H1 (cell line): ENCODE measurements around the gene AHSG. TPM values are rescaled to one million over a fixed set of nuclear protein-coding genes. Genes with fewer than 3 reads are reported as not detected.

Experiments used
- ATF2 ChIP-seq: IDR thresholded peaks from 2 replicates; pipeline ENCODE4 v1.6.1; 2012; ENCODE audit warnings: low read length, inconsistent platforms
- BACH1 ChIP-seq: IDR thresholded peaks from 2 replicates; pipeline ENCODE4 v1.6.1; 2012; ENCODE audit warnings: low read length, improper control_type of control experiment
- CBX5 ChIP-seq: fragments of 300-800, 300-1000 bp; sonication (generic); IDR thresholded peaks from 2 replicates; pipeline ENCODE4 v1.7.1; 2016; ENCODE audit warnings: antibody characterized with exemption, low read length, low read depth
- CHD2 ChIP-seq: IDR thresholded peaks from 2 replicates; pipeline ENCODE4 v1.6.1; 2012; ENCODE audit warnings: low read length, improper control_type of control experiment
- CTCF ChIP-seq, 3 experiments: IDR thresholded peaks; 1 replicate in 2 of 3; 2 replicates in 1 of 3; pipeline versions ENCODE4 v1.5.1 to v1.6.1; 2011; ENCODE audit warnings: low read length in 3 of 3, mild to moderate bottlenecking in 3 of 3, inconsistent platforms in 2 of 3, low read depth in 1 of 3, moderate library complexity in 1 of 3; ENCODE audit not compliant: insufficient read depth in 1 of 3; ENCODE audit errors: control extremely low read depth in 1 of 3
- EP300 ChIP-seq, 2 experiments: IDR thresholded peaks; 1 replicate in 1 of 2; 2 replicates in 1 of 2; pipeline ENCODE4 v1.6.1; 2011 to 2012; ENCODE audit warnings: low read depth in 2 of 2, low read length in 2 of 2, mild to moderate bottlenecking in 2 of 2, borderline replicate concordance in 1 of 2, inconsistent platforms in 1 of 2, moderate library complexity in 1 of 2
- HDAC2 ChIP-seq, 2 experiments: fragments of 300-600 bp in 1 of 2; sonication (generic) in 1 of 2; IDR thresholded peaks; 2 replicates each; pipeline ENCODE4 v1.6.1; 2011 to 2012; ENCODE audit warnings: low read depth in 2 of 2, low read length in 2 of 2, mild to moderate bottlenecking in 2 of 2, moderate library complexity in 2 of 2, borderline replicate concordance in 1 of 2, inconsistent platforms in 1 of 2
- HDAC6 ChIP-seq: IDR thresholded peaks from one replicate; pipeline ENCODE4 v1.7.1; 2012; ENCODE audit warnings: low read depth, mild to moderate bottlenecking, inconsistent platforms, low read length, moderate library complexity
- JUN ChIP-seq: IDR thresholded peaks from 2 replicates; pipeline ENCODE4 v1.6.1; 2011; ENCODE audit warnings: low read depth, mild to moderate bottlenecking, improper control_type of control experiment, low read length
- MAFK ChIP-seq: IDR thresholded peaks from 2 replicates; pipeline ENCODE4 v1.6.1; 2012; ENCODE audit warnings: low read depth, mild to moderate bottlenecking, improper control_type of control experiment, low read length
- RAD21 ChIP-seq, 2 experiments: IDR thresholded peaks in 1 of 2; conservative IDR thresholded peaks in 1 of 2; 2 replicates each; pipeline ENCODE4 v1.6.1; 2011; ENCODE audit warnings: low read depth in 2 of 2, low read length in 2 of 2, improper control_type of control experiment in 1 of 2, inconsistent platforms in 1 of 2, mild to moderate bottlenecking in 1 of 2, moderate library complexity in 1 of 2
- RBBP5 ChIP-seq: IDR thresholded peaks from 2 replicates; pipeline ENCODE4 v1.7.1; 2012; ENCODE audit warnings: low read depth, mild to moderate bottlenecking, inconsistent platforms, low read length, moderate library complexity, borderline replicate concordance
- SUZ12 ChIP-seq: fragments of 200-600 bp; sonication (generic); IDR thresholded peaks from 2 replicates; pipeline ENCODE4 v1.6.1; 2012; ENCODE audit warnings: mild to moderate bottlenecking, inconsistent platforms, low read length, moderate library complexity, mixed read lengths
- polyA plus RNA-seq, 7 experiments: library from polyadenylated mRNA; depleted of rRNA in 3 of 7; stranded (reverse) in 5 of 7; unstranded in 2 of 7; fragments of >200 nt in 5 of 7; fragments of 200-250 nt in 2 of 7; gene quantifications; 1 replicate in 5 of 7; 2 replicates in 1 of 7; 4 replicates in 1 of 7; pipeline versions ENCODE4 v1.2.1 to v1.2.3, GENCODE V29; 2011 to 2013; ENCODE audit warnings: missing spikeins in 2 of 7, mixed read lengths in 2 of 7
- total RNA-seq: library from RNA; stranded (reverse); fragmentation: NEBNext Ultra II Directional; extraction: Animal tissue kit (Norgen Biotek cat#: 25700); gene quantifications from 2 replicates; pipeline ENCODE4 v1.2.1, GENCODE V29; 2021
- TF ChIP-seq, protein P1 (sequence below): IDR thresholded peaks from 2 replicates; pipeline ENCODE4 v1.6.1; 2012; ENCODE audit warnings: inconsistent platforms

The AHSG gene
- total and polyA plus RNA-seq, 2 of the 8 experiments (the other 6 are each of a cell fraction or from before 2014, with no cell fraction given), result 0.68 to 0.78 TPM

- peak; percentile 88 to 98 (median 98) for TF ChIP-seq CTCF (IDR thresholded peaks at IDR 0.05; ENCODE audit: control extremely low read depth in 1 of 3, insufficient read depth in 1 of 3, low read depth in 1 of 3, low read length in 3 of 3)
- no peak for TF ChIP-seq ATF2
- TF ChIP-seq RAD21 (IDR thresholded peaks at IDR 0.05 in 1 of 2, conservative IDR thresholded peaks at IDR 0.05 in 1 of 2; ENCODE audit: low read depth in 2 of 2, low read length in 2 of 2), result peak; percentile 82 to 87
- peak in 1 of 2 experiments; percentile 13; a peak in 1 of 3 replicates for TF ChIP-seq EP300 (IDR thresholded peaks at IDR 0.05; ENCODE audit: borderline replicate concordance in 1 of 2, low read depth in 2 of 2, low read length in 2 of 2)
- TF ChIP-seq JUN, result no peak
- peak in 1 of 2 experiments; percentile 79; a peak in 1 of 4 replicates for TF ChIP-seq HDAC2 (IDR thresholded peaks at IDR 0.05; ENCODE audit: borderline replicate concordance in 1 of 2, low read depth in 2 of 2, low read length in 2 of 2)
- TF ChIP-seq BACH1, result no peak
- TF ChIP-seq HDAC6, result no peak
- TF ChIP-seq, protein P1, sequence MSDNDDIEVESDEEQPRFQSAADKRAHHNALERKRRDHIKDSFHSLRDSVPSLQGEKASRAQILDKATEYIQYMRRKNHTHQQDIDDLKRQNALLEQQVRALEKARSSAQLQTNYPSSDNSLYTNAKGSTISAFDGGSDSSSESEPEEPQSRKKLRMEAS, result peak; percentile 93
- TF ChIP-seq SUZ12, result no peak
- TF ChIP-seq CHD2, result no peak
- TF ChIP-seq CBX5, result no peak
- TF ChIP-seq MAFK, result no peak
- no peak for TF ChIP-seq RBBP5
These were observed 2.0 kb downstream of the AHSG start (continued) for GRCh38 chr3:186614597-186615483.
